ENCODE data around the gene ANGPTL2.

ANGPTL2 gene

DNA sequence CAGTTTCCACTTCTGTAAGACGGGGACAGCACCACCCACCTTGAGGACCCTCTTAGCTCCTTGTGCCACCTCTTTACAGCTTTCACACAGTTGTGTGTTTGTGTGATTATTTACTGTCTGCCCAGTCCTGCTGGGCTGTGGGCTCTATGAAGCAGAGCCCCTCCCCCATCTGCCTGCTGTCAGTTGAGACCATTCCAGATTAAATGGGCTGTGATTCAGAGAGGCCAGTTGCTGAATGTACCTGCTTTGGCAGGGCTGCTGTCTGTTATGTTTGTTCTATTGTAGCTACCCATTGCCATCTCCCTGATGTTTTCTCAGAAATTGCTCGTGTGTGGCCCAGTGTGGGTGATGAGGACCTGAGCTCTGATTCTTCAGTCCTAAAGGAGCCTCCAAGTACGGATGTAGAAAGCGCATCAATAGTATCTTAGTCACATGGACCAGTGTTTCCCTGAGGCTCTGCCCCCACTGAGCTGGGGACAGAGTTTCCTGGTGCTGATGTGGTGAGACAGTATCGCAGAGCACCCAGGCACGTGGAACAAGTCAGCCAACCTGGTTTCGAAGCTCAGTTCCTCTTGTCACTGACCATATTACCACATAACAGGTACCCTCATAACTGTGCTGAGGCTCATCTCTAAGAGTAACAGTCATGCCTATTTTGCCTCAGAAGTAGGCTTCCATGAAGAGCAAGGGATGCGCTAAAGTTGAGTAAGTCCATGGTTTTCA lies 3.7 kb downstream of the ANGPTL2 start:
- H3K79me2 ChIP-seq (ENCODE audit: insufficient read depth, low read length): no peaks in the 10 kb centered on the region
- TF ChIP-seq EZH2 (IDR thresholded peaks at IDR 0.05; ENCODE audit: borderline replicate concordance, low read length): no peak
- TF ChIP-seq, protein P1, sequence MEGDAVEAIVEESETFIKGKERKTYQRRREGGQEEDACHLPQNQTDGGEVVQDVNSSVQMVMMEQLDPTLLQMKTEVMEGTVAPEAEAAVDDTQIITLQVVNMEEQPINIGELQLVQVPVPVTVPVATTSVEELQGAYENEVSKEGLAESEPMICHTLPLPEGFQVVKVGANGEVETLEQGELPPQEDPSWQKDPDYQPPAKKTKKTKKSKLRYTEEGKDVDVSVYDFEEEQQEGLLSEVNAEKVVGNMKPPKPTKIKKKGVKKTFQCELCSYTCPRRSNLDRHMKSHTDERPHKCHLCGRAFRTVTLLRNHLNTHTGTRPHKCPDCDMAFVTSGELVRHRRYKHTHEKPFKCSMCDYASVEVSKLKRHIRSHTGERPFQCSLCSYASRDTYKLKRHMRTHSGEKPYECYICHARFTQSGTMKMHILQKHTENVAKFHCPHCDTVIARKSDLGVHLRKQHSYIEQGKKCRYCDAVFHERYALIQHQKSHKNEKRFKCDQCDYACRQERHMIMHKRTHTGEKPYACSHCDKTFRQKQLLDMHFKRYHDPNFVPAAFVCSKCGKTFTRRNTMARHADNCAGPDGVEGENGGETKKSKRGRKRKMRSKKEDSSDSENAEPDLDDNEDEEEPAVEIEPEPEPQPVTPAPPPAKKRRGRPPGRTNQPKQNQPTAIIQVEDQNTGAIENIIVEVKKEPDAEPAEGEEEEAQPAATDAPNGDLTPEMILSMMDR (IDR thresholded peaks at IDR 0.05; ENCODE audit: low read length): no peak
- no peak overlapping the region for H2AFZ ChIP-seq (ENCODE audit: low read length)
- no peaks in the 10 kb centered on the region for H3K4me1 ChIP-seq (ENCODE audit: insufficient read depth, low read length, severe bottlenecking)
- no peak overlapping the region for H3K4me3 ChIP-seq (ENCODE audit: low read depth, low read length, poor library complexity, severe bottlenecking)
- no peaks in the 10 kb centered on the region for H3K27me3 ChIP-seq (ENCODE audit: insufficient read depth, low read length)
- no peaks in the 10 kb centered on the region for H3F3A ChIP-seq (ENCODE audit: insufficient read depth, low read length)
- no peak overlapping the region for H3K9ac ChIP-seq (ENCODE audit: low read length)
- H4K20me1 ChIP-seq (ENCODE audit: insufficient read depth, low read length): no peaks in the 10 kb centered on the region
- H3K4me2 ChIP-seq (ENCODE audit: low read length): no peak overlapping the region
- H3K27ac ChIP-seq (ENCODE audit: low read depth, low read length, poor library complexity, severe bottlenecking): no peak overlapping the region
- H3K36me3 ChIP-seq (ENCODE audit: insufficient read depth, low read length): no peaks in the 10 kb centered on the region
- H3K9me2 ChIP-seq (ENCODE audit: low read depth, low read length): no peaks in the 10 kb centered on the region
- no peaks in the 10 kb centered on the region for H3K9me3 ChIP-seq (ENCODE audit: low read length)

DNA sequence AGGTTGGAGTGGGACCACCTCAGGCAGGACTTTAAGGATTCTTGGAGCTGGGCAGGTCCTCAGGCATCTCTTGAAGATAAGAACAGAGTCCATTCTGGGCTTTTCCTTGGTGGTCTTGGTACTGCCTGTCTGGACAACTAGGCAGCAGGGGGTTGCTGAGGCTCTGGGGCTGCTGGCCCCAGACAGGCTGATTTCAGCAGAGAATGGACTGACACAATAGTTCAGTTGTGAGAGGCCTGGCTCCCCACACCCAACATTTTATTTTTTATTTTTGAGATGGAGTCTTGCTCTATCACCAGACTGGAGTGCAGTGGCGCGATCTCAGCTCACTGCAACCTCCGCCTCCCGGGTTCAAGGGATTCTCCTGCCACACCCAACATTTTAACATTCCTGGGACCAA lies 4.6 kb downstream of the ANGPTL2 start:
- Histone ChIP-seq H3F3A (ENCODE audit: insufficient read depth, low read length) (no peaks in the 10 kb centered on the region), H3K9ac (ENCODE audit: low read length) (no peak overlapping the region), H3K36me3 (ENCODE audit: insufficient read depth, low read length) (no peaks in the 10 kb centered on the region), H3K4me1 (ENCODE audit: insufficient read depth, low read length, severe bottlenecking) (no peaks in the 10 kb centered on the region), H3K4me2 (ENCODE audit: low read length) (no peak overlapping the region), H2AFZ (ENCODE audit: low read length) (no peak overlapping the region), H3K79me2 (ENCODE audit: insufficient read depth, low read length) (no peaks in the 10 kb centered on the region), H3K27me3 (ENCODE audit: insufficient read depth, low read length) (no peaks in the 10 kb centered on the region), H3K27ac (ENCODE audit: low read depth, low read length, poor library complexity, severe bottlenecking) (no peak overlapping the region), H3K9me3 (ENCODE audit: low read length) (no peaks in the 10 kb centered on the region), H3K4me3 (ENCODE audit: low read depth, low read length, poor library complexity, severe bottlenecking) (no peak overlapping the region), H4K20me1 (ENCODE audit: insufficient read depth, low read length) (no peaks in the 10 kb centered on the region), H3K9me2 (ENCODE audit: low read depth, low read length) (no peaks in the 10 kb centered on the region)
- no peak for TF ChIP-seq EZH2 (IDR thresholded peaks at IDR 0.05; ENCODE audit: borderline replicate concordance, low read length)

DNA sequence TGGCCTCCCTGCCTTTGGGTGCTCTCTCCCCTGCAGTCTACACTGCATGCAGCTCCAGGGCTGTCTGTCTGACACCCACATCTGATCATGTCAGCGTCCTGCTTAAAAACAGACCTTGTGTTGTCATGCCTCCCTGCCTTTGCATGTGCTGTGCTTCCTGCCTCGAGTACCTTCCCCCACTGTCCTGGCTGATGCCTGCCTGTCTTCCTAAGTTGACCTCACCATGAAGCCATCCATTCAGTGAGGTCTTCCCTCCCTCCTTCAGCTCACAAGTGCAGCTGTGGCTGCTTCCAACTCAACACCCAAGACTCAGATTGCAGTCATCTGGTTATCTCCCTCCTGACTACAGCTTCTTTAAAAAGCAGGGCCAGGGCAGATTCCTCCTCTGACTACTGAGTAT lies 5.5 kb downstream of the ANGPTL2 start:
- no peak for TF ChIP-seq EZH2 (IDR thresholded peaks at IDR 0.05; ENCODE audit: borderline replicate concordance, low read length)
- TF ChIP-seq, protein P1 (IDR thresholded peaks at IDR 0.05; ENCODE audit: low read length): no peak
- Histone ChIP-seq H3K4me2 (ENCODE audit: low read length) (no peak overlapping the region), H2AFZ (ENCODE audit: low read length) (no peak overlapping the region), H3K9ac (ENCODE audit: low read length) (no peak overlapping the region), H3K9me2 (ENCODE audit: low read depth, low read length) (no peaks in the 10 kb centered on the region), H3K9me3 (ENCODE audit: low read length) (no peaks in the 10 kb centered on the region), H3K36me3 (ENCODE audit: insufficient read depth, low read length) (no peaks in the 10 kb centered on the region), H4K20me1 (ENCODE audit: insufficient read depth, low read length) (no peaks in the 10 kb centered on the region), H3K27me3 (ENCODE audit: insufficient read depth, low read length) (no peaks in the 10 kb centered on the region), H3K4me3 (ENCODE audit: low read depth, low read length, poor library complexity, severe bottlenecking) (no peak overlapping the region), H3K27ac (ENCODE audit: low read depth, low read length, poor library complexity, severe bottlenecking) (no peak overlapping the region), H3K4me1 (ENCODE audit: insufficient read depth, low read length, severe bottlenecking) (no peaks in the 10 kb centered on the region), H3F3A (ENCODE audit: insufficient read depth, low read length) (no peaks in the 10 kb centered on the region), H3K79me2 (ENCODE audit: insufficient read depth, low read length) (no peaks in the 10 kb centered on the region)
